HEK293 (cell line): ENCODE results near the gene PARK7.

ENCODE experiments used
- BCL11A ChIP-seq: fragments of 450-650 bp; formaldehyde crosslinking; IDR thresholded peaks from 2 replicates; pipeline ENCODE4 v1.5.1; 2016; ENCODE audit warnings: low read depth, missing biosample characterization, missing genetic modification characterization
- CTCF ChIP-seq: fragments of 450-650 bp; formaldehyde crosslinking; IDR thresholded peaks from 2 replicates; pipeline ENCODE4 v1.5.1; 2016; ENCODE audit warnings: missing biosample characterization, missing genetic modification characterization
- GFI1B ChIP-seq: fragments of 450-650 bp; formaldehyde crosslinking; IDR thresholded peaks from 2 replicates; pipeline ENCODE4 v1.5.1; 2016; ENCODE audit warnings: missing biosample characterization, missing genetic modification characterization
- HOXA7 ChIP-seq: sonication (generic); formaldehyde crosslinking; IDR thresholded peaks from 2 replicates; pipeline ENCODE4 v1.8.1; 2022; ENCODE audit warnings: missing genetic modification reagents, borderline replicate concordance
- ZBTB10 ChIP-seq: fragments of 450-650 bp; formaldehyde crosslinking; IDR thresholded peaks from 2 replicates; pipeline ENCODE4 v1.5.1; 2016; ENCODE audit warnings: missing biosample characterization, missing genetic modification characterization
- ZNF449 ChIP-seq: fragments of 450-650 bp; formaldehyde crosslinking; IDR thresholded peaks from 2 replicates; pipeline ENCODE4 v1.5.1; 2017; ENCODE audit warnings: missing biosample characterization, mild to moderate bottlenecking, missing genetic modification characterization, moderate library complexity
- ZNF768 ChIP-seq: fragments of 450-650 bp; formaldehyde crosslinking; IDR thresholded peaks from 2 replicates; pipeline ENCODE4 v1.5.1; 2018; ENCODE audit warnings: missing biosample characterization, mild to moderate bottlenecking, missing genetic modification characterization
- TF ChIP-seq, protein P1 (sequence below): fragments of 450-650 bp; formaldehyde crosslinking; IDR thresholded peaks from 2 replicates; pipeline ENCODE4 v1.5.1; 2016; ENCODE audit warnings: missing biosample characterization, missing genetic modification characterization
- TF ChIP-seq, protein P2 (sequence below): fragments of 450-650 bp; formaldehyde crosslinking; IDR thresholded peaks from 2 replicates; pipeline ENCODE4 v1.5.1; 2016; ENCODE audit warnings: missing biosample characterization, missing genetic modification characterization, borderline replicate concordance

DNA sequence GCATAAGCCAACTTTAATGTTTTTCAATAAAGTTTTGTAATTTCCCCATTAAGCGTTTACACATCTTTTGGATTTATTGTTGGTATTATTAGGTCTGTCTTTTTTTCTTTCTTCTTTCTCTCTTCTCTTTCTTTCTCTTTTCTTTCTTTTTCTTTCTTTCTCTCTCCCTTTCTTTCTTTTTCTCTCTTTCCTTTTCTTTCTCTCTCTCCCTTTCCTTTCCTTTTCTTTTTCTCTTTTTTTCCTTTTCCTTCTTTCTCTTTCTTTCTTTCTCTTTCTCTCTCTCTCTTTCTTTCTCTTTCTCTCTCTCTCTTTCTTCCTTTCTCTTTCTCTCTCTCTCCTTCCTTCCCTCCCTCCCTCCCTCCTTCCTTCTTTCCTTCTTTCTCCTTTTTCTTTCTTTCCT lies 33.3 kb downstream of the PARK7 start:
- no peak for TF ChIP-seq BCL11A (tag by site-specific recombination)
- no peak for TF ChIP-seq ZNF768 (tag by site-specific recombination)
- no peak for TF ChIP-seq CTCF
- TF ChIP-seq ZBTB10 = no peak
- no peak for TF ChIP-seq GFI1B (tag by site-specific recombination)
- TF ChIP-seq ZNF449 (tag by site-specific recombination) = no peak
- TF ChIP-seq, protein P1, sequence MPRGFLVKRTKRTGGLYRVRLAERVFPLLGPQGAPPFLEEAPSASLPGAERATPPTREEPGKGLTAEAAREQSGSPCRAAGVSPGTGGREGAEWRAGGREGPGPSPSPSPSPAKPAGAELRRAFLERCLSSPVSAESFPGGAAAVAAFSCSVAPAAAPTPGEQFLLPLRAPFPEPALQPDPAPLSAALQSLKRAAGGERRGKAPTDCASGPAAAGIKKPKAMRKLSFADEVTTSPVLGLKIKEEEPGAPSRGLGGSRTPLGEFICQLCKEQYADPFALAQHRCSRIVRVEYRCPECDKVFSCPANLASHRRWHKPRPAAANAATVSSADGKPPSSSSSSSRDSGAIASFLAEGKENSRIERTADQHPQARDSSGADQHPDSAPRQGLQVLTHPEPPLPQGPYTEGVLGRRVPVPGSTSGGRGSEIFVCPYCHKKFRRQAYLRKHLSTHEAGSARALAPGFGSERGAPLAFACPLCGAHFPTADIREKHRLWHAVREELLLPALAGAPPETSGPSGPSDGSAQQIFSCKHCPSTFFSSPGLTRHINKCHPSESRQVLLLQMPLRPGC (tag by site-specific recombination) = no peak
- TF ChIP-seq, protein P2, sequence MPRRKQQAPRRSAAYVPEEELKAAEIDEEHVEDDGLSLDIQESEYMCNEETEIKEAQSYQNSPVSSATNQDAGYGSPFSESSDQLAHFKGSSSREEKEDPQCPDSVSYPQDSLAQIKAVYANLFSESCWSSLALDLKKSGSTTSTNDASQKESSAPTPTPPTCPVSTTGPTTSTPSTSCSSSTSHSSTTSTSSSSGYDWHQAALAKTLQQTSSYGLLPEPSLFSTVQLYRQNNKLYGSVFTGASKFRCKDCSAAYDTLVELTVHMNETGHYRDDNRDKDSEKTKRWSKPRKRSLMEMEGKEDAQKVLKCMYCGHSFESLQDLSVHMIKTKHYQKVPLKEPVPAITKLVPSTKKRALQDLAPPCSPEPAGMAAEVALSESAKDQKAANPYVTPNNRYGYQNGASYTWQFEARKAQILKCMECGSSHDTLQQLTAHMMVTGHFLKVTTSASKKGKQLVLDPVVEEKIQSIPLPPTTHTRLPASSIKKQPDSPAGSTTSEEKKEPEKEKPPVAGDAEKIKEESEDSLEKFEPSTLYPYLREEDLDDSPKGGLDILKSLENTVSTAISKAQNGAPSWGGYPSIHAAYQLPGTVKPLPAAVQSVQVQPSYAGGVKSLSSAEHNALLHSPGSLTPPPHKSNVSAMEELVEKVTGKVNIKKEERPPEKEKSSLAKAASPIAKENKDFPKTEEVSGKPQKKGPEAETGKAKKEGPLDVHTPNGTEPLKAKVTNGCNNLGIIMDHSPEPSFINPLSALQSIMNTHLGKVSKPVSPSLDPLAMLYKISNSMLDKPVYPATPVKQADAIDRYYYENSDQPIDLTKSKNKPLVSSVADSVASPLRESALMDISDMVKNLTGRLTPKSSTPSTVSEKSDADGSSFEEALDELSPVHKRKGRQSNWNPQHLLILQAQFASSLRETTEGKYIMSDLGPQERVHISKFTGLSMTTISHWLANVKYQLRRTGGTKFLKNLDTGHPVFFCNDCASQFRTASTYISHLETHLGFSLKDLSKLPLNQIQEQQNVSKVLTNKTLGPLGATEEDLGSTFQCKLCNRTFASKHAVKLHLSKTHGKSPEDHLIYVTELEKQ (tag by site-specific recombination) = no peak
- TF ChIP-seq HOXA7 = no peak
